ENCODE results near the gene RPL28.
A peak's percentile ranks its signal among the peaks of the same experiment; 100 is the strongest.

The RPL28 gene

GRCh38 chr19:55373993-55374757, 11.6 kb upstream of the RPL28 start:
- no peak for DNase-seq

GRCh38 chr19:55376241-55376933, 9.3 kb upstream of the RPL28 start, which contains the start of gene TMEM190:
Gene TMEM190 (plus strand): TSS chr19:55376826. CDS start chr19:55376854, 28 bp downstream.
- DNase-seq = no peak

- DNase-seq = no peak
These were observed 8.2 kb upstream of the RPL28 start for GRCh38 chr19:55377356-55378131.

GRCh38 chr19:55379174-55379573, 6.6 kb upstream of the RPL28 start:
- DNase-seq = no peak

GRCh38 chr19:55382013-55382412, 3.7 kb upstream of the RPL28 start:
- no peak for DNase-seq

- no peak for DNase-seq
These were observed 3.1 kb upstream of the RPL28 start for GRCh38 chr19:55382522-55383054.

- DNase-seq = peak; percentile 16
These were observed 2.2 kb upstream of the RPL28 start for GRCh38 chr19:55383279-55384130.

- DNase-seq = no peak
These were observed 1.4 kb upstream of the RPL28 start, which contains the start of gene TMEM238 for GRCh38 chr19:55384131-55384919. Gene TMEM238 (minus strand): TSS chr19:55384292. CDS start chr19:55384259, 33 bp downstream.

GRCh38 chr19:55384920-55385723, 610 bp upstream of the RPL28 start:
- DNase-seq = peak; percentile 96

GRCh38 chr19:55386493-55386971, 800 bp downstream of the RPL28 start:
- no peak for DNase-seq

GRCh38 chr19:55387736-55388497, 2.2 kb downstream of the RPL28 start:
- no peak for DNase-seq

- no peak for DNase-seq
These were observed 3.9 kb downstream of the RPL28 start for GRCh38 chr19:55389386-55390317.

- DNase-seq = no peak
These were observed 4.7 kb downstream of the RPL28 start for GRCh38 chr19:55390461-55390880.

GRCh38 chr19:55391191-55391670, 5.5 kb downstream of the RPL28 start:
- DNase-seq = no peak

GRCh38 chr19:55391702-55392615, 6.2 kb downstream of the RPL28 start:
- no peak for DNase-seq

GRCh38 chr19:55392820-55393761, 7.4 kb downstream of the RPL28 start:
- DNase-seq = no peak
